ENCODE results near the gene CFAP299.

Gene CFAP299

GRCh38 chr4:81007417-81007816 lies 671.9 kb downstream of the CFAP299 start:
- no peak overlapping the region for H2BK5ac ChIP-seq (ENCODE audit: low read depth, low read length, poor library complexity)
- no peak overlapping the region for H2AFZ ChIP-seq (ENCODE audit: insufficient read depth, low read length, poor library complexity)
- H2BK12ac ChIP-seq (ENCODE audit: low read length), result no peak overlapping the region
- H3K23ac ChIP-seq (ENCODE audit: low read length), result no peak overlapping the region
- no peaks in the 10 kb centered on the region for H3K79me2 ChIP-seq (ENCODE audit: control insufficient read depth, insufficient read depth, low read length, poor library complexity)
- no peak overlapping the region for H3K9ac ChIP-seq (ENCODE audit: low read length)
- DNase-seq, result no peak
- no peak overlapping the region for H3K18ac ChIP-seq (ENCODE audit: low read length)
- H4K91ac ChIP-seq (ENCODE audit: low read depth, low read length), result no peak overlapping the region
- no peak overlapping the region for H4K12ac ChIP-seq (ENCODE audit: low read depth, low read length)
- no peak overlapping the region for H3K27ac ChIP-seq (ENCODE audit: low read depth, low read length)
- H3K4me1 ChIP-seq (ENCODE audit: control insufficient read depth in 1 of 2, insufficient read depth in 2 of 2, low read length in 2 of 2), result no peaks in the 10 kb centered on the region
- WGBS (ENCODE audit: extremely low coverage, insufficient coverage, insufficient read length), result no CpG with 5 or more reads among the region's 2 CpGs
- H2AK5ac ChIP-seq (ENCODE audit: low read length), result no peak overlapping the region
- no peaks in the 10 kb centered on the region for H3K36me3 ChIP-seq (ENCODE audit: control insufficient read depth in 1 of 2, insufficient read depth in 2 of 2, low read length in 2 of 2)
- no peak overlapping the region for H3K4me2 ChIP-seq (ENCODE audit: low read length)
- no peak overlapping the region for H3K4me3 ChIP-seq (ENCODE audit: low read depth, low read length)
- H3K27me3 ChIP-seq (ENCODE audit: insufficient read depth, low read length), result no peaks in the 10 kb centered on the region
- H4K8ac ChIP-seq (ENCODE audit: low read depth, low read length), result no peak overlapping the region
- H3K79me1 ChIP-seq (ENCODE audit: low read length), result no peaks in the 10 kb centered on the region
- H3K9me3 ChIP-seq (ENCODE audit: insufficient read depth, low read depth, low read length), result peaks cover 2% of the 10 kb centered on the region
- H3K4ac ChIP-seq (ENCODE audit: low read depth, low read length), result no peak overlapping the region
- H2BK120ac ChIP-seq (ENCODE audit: insufficient read depth, low read length, poor library complexity), result no peak overlapping the region
- no peak overlapping the region for H3K14ac ChIP-seq (ENCODE audit: low read length)
